GM23338 (cell line): ENCODE data around the gene TMPRSS11D. TPM values are rescaled to one million over a fixed set of nuclear protein-coding genes. Genes with fewer than 3 reads are reported as not detected.

Experiments
- polyA plus RNA-seq: library from polyadenylated mRNA; unstranded; fragments of >200 nt; fragmentation: Nextera tagmentation; extraction: Ambion mirVana; gene quantifications from 2 replicates; pipeline ENCODE4 v1.2.1, GENCODE V29; 2016
- total RNA-seq: library from RNA; depleted of rRNA; stranded (reverse); fragments of >200 nt; shearing (Covaris generic); gene quantifications from 2 replicates; pipeline ENCODE4 v1.2.3, GENCODE V29; 2014; rRNA removed

The TMPRSS11D gene
- total and polyA plus RNA-seq, 2 experiments from 2014 or later: not detected

Other genes with a start within 250 kb of the TMPRSS11D start
- 77.3 and 96.3 TPM in 2 replicates for gene UBA6, start 182.8 kb downstream of the TMPRSS11D start, total RNA-seq
- gene UBA6, start 182.8 kb downstream of the TMPRSS11D start, polyA plus RNA-seq: 15.0 and 17.6 TPM in 2 replicates
- not detected in 2 replicates for gene GNRHR, start 129.6 kb downstream of the TMPRSS11D start, total RNA-seq
- gene GNRHR, start 129.6 kb downstream of the TMPRSS11D start, polyA plus RNA-seq: 0.10 TPM in 1 of 2 replicates, not detected in the other
- not detected in 2 replicates for gene TMPRSS11A, start 79.5 kb upstream of the TMPRSS11D start, total RNA-seq
- gene TMPRSS11A, start 79.5 kb upstream of the TMPRSS11D start, polyA plus RNA-seq: 0.16 TPM in 1 of 2 replicates, not detected in the other
- 0.27 TPM in 1 of 2 replicates, not detected in the other for gene TMPRSS11F, start 245.9 kb upstream of the TMPRSS11D start, total RNA-seq
- not detected in 2 replicates for gene TMPRSS11F, start 245.9 kb upstream of the TMPRSS11D start, polyA plus RNA-seq